Non-pigmented ciliary epithelial cell (primary cell): Measurements from ENCODE around the gene PDE6H.

Experiments used
- DNase-seq: peaks from one replicate; pipeline ENCODE4 v3.0.0-alpha.2; 2010; ENCODE audit warnings: low read depth

The PDE6H gene

DNA sequence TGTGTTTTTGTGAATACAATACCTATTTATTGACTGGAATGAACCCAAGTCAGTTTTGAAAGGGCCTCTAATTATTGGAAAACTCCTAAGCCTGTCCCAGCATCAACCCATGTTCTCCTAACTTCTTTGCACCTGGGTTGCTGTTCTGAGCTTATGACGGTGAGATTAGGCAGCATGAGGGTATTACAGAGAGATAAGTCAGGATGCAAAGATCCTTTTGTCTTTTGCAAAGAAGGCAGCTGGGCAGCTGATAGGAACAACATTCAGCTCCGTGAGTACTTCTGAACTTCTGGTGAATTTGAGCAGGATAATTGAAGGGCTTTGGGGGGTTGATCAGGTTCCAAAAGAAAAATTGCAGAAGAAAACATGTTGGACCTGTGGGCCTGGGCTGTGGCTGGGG is at the start of gene PDE6H:
PDE6H (plus strand) TSS at position 227 of the 400 bp plus-strand sequence. CDS start 4,971 bp downstream, outside the sequence.
- DNase-seq = no peak

DNA sequence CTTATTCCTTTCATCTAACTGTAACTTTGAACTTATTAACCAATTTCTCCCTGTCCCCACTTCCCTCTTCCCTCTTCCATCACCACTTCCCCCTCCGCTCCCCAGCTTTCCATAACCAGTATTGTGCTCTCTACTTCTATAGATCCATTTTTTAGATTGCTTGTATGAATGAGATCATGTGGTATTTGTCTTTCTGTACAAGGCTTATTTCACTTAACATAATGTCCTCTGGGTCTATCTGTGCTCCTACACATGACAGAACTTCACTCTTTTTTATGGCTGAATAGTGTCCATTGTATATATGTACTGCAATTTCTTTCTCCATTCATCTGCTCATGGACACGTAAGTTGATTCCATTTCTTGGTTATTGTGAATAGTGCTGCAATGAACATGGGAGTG is 48.9 kb upstream of the PDE6H start:
- no peak for DNase-seq

DNA sequence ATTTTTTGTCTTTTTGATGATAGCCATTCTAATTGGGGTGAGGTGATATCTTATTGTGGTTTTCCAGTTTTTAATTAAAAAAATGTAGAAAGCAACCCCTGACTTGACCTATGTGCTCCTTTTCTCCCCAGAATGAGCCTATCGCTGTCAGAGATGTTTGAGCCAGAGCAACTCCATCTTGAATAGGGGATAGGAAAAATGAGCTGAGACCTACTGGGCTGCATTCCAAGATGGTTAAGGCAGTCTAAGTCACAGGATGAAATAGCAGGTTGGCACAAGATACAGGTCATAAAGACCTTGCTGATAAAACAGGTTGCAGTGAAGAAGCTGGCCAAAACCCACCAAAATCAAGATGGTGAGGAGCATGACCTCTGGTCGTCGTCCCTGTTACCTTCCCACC is 48.3 kb upstream of the PDE6H start:
- DNase-seq = no peak

DNA sequence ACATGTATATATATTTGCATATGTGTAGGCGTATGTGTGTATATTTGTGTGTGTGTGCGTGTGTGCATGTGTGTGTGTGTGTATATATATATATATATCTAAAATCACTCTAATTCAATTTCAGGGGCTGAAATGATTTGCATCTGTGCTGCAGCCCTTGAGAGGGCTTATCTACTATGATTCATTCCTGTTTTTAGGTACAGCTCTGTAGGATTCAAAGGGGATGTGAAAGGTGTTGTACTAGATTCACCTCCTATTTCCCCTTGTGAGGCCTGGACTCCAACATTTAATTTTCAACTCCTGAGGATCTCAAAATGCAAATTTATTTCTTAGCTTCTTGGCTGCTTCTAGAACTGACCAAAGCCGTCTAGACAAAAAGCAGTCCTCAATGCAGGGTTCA is 45.6 kb upstream of the PDE6H start:
- DNase-seq = no peak

DNA sequence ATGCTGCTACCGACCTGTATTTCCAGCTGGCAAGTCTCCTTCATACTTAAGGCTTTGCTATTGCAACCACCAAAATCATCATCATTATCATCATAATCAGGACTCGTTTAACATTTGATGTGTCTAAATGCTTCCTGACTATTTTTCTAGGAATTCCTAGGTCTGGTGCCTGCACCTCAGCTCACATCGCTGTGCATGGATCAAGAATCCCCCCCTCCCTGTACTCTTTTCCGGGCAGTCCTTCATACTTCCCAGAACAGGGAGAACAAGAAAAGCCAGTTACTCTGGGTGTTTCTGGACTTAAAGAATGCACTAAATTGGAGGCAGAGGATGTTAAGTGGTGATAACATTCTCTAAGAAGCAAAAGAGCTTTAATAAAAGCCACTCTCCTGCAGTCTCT is 43.9 kb upstream of the PDE6H start:
- DNase-seq = no peak

DNA sequence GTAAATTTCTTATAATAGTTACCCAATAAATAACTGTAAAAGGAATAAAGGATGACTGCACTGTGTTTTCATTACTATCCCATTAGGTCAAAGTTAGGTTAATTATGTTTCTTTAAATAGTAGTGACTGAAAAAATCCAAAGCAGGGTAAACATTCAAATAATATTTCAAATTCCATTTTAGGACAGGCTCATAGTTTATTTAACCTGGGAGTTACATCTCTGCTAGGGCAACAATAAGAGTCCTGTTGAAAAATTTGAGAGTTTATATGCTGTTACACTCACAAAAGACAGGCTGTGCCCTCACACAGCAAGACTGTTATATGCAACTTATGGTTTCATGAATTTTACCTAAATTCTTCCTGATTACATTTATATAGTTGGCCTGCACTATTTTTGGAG is 42.5 kb upstream of the PDE6H start:
- DNase-seq = no peak

DNA sequence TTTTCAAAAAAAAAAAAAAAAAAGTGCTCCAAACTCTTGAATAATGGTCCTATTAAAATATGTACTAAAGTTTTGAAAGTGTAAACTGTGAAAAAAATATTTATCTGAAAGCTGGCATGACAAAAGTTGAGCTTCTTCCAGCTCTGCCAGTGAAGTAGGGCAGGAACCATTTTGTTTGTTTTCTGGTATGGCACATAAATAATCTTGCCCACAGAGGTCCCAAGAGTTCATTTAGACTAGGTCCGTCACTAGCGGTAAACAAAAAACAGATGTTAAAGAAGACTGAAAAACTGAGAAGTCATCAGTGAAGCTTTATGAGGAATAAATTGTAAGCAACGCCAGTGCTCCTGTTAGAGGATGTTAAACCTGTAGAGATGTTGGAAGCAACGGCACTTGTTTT is 41.5 kb upstream of the PDE6H start:
- no peak for DNase-seq

DNA sequence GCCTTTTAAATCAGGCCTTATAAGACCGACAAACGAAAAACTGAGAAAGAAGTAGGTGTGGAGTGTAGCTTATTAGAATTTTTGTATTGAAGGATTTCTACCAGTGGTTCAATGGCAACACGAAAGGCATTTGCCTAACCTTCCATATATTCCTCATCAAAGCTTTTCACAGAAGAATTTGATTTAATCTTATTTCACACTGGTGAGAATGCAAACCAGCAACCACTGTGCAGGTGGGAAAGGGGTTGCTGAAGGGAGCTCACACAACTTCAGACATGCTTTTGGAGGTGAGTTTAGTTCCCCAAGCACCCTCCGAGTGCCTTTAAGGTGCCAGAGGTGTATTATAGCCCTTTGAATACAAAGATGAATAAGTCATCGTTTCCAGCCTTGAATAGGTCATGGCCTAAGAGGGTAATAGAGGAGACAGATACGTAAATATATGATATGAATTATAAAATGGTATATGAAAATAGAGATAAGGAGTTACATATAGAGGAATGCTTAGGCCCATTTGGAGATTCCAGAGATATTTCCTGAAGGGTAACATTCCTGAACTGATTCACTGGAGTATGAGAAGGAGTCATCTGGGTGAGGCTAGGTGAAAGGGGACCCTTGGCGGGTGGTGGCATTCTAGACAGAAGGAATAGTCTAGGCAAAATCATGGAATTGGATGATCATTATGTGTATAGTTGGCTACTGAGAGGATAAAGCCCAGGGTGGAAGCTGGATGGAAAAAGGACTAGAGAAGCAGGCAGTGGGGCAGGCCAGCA is 40.9 kb upstream of the PDE6H start:
- DNase-seq = no peak

DNA sequence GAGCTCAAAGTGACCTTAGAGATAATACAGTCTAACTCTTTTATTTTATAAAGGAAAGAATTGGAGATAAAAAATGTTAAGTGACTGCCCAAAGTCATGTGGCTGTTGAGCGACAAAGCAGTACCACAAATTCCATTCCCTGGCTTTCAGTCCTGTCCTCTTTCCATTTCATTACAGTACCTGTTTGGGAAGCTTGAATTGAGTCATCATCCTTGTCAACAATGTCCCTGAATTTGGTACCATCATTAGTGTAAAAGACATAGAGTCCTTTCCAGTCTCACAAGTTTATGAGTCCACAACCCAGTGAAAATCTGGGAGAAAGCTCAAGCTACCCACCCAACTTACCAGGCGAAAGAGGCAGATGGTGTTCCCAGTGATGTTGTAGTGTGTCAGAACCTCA is 38.3 kb upstream of the PDE6H start:
- no peak for DNase-seq

DNA sequence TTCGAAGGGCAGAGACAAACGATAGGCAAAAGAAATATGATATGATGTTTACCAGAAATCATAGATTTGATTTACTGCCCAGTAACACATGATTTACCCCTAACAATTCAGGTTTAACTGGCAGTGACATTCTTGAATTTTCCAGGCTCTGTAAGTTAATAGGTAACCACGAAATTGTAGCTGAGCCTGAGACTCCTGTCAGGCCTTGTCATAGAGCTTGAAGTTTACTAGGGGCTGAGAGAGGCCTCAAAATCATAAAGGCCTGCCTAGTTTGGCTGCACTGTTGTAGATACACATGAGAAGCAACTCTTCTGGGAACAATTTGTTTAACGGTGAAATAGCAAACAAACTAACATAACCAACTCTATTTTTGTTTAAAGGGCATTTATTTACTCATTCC is 37.8 kb upstream of the PDE6H start:
- no peak for DNase-seq

DNA sequence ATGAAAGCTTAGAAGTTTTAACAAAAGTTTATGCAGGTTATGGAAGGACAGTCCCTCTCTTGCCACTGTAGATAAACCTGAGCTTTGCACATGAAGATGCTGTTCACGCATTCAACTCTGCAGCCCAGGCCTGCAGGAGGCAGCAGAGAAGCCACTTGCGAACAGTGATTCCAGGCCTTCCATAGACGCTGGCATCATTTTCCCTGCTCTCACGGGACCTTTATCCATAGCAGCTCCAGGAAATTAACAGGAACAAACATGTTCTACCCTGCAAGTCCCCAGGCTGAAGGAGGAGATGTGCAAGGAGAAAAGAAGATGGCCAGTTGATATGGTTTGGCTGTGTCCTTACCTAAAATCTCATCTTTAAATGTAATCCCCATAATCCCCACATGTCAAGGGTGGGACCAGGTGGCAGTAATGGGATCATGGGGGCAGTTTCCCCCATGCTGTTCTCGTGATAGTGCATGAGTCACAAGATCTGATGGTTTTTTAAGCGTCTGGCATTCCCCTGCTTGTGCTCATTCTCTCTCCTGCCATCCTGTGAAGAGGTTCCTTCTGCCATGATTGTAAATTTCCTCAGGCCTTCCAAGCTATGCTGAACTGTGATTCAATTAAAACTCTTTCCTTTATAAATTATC is 36.5 kb upstream of the PDE6H start:
- DNase-seq = no peak

DNA sequence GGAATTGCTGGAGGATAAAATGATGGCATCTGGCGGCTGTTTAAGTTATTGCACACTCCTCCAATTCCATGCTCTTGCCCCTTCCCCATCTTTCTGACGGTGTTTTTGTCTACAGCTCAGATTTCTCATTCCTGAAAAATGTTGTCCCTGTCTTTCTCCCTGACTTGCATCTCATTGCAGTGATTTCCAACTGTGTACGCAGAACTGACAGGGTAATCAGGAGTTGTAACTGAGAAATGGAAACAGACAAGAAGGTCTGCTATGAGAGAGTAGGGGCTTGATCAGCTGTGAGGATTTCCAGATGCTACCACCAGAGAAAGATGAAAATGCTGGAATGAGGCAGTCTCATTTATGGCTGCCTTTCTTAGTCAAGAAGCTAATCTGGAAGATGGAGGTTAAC is 35.8 kb upstream of the PDE6H start:
- no peak for DNase-seq

DNA sequence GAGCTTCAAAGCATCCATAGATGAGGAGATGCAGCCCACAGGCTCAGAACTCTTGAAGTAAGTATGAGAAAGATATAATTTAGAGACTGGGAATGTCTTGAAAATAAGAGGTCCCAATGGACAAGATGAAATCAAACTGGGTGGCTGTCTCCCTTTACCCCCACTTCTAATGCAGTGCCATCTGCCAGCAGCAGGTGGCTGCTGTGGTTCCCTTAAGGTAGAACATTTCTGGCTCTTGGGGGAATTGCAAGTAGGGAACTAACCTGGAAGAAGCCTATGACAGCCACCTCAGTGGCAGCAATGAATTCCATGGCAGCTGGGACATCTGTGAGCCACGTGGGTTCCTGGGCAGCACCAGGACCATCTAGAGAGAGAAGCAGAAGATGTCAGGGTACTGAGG is 35.2 kb upstream of the PDE6H start:
- DNase-seq = no peak

DNA sequence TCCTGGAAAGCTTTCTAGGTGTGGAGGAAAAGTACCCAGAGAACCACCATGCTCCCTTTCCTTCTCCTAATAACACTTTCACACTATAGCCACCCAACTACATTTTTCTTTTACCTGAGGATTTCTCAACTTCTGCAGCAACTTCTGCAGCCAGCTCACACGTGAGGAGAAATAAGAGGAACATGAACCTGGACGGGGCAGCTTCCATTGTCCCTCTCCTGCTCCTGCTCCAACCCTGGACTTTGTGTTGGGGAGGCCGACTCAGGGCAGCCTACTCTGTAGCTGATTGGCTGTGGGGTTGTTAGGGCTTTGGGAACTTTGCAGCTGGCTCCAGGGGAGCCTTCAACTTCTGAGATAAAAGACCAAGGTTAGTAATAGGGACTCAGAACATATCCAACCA is 34.5 kb upstream of the PDE6H start, which contains the start of gene ERP27:
ERP27 (minus strand) TSS at position 237 of the 400 bp plus-strand sequence; CDS start at position 208, 29 bp downstream.
- DNase-seq = no peak

DNA sequence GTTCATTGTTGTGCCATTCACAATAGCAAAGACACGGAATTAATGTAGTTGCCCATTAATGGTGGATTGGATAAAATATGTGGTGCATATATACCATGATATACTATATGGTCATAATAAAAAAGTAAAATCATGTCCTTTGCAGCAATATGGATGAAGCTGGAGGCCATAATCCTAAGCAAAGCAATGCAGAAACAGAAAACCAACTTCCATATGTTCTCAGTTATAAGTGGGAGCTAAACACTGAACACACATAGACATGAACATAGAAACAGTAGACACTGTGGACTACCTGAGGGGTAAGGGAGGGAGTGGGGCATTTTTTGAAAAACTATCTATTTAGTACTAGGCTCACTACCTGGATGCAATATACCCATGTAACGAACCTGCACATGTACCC is 31.5 kb upstream of the PDE6H start:
- DNase-seq = no peak

DNA sequence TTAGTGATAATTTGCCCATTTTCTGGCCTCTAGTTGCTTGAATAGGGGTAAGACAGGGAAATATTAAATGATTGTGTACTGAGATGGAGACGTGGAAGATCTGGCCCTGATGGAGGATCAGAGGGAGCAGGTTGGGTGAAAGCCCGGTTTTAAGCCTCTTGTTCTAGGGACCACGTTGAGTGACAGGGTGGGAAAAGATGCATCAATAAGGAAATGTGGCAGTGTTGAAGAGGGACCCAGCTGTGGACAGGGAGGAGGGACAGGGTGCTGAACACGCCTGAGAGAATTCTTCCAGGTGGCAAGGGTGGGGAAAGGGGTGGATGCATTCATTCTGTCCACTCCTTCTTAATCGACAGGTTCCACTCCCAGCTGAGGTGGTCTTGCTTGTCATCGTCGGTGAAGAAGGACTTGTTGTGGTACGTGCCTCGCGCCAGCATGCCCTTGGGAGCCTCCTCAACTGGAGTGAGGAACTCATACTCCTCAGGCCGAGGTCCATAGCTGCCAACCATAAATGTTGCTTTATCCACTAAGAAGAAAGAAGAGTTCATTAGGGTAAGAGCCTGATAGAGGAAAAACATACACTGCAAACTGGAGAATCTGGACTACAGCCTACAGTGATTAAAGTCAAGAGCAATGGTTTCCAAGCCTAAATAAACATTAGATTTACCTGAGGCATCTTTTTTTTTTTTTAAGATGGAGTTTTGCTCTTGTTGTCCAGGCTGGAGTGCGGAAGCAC is 30.5 kb upstream of the PDE6H start:
- DNase-seq = no peak

DNA sequence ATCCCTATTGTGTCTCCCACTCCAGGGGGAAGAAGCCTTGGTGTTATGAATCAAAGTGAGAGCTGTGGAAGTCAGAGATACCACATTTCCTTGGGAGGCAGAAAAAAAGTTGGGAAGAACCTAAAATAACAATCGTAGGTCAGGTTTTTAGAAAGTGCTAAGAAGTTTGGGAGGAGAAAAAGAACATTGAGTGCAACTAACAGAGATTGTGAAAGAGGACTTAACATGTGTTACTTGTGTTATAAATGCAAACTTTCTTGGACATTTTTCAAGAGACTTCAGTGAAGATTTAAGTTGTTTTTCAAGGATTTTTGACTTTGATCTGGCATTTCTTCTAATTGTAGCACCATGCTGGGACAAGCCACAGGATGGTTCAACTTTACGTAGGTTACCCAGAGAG is 26.7 kb upstream of the PDE6H start:
- DNase-seq = no peak

DNA sequence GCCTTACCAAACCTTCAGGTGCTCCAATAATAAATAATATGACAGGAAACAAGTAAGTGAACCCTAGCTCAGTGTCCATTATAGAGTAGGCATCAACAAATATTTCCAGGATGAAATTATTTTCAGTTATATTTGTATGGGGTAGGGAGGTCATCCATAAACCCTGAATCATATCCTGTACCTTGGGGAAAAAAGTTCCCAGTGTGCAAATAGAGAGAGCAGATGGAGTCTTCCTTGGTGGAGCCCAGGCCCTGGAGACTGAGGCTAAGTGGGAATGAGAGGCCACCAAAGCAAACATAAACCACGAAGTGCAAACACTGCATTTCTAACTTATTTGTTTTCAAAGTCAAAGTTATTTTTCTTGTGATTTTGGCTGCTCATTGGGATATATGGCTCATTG is 26.0 kb upstream of the PDE6H start:
- no peak for DNase-seq

DNA sequence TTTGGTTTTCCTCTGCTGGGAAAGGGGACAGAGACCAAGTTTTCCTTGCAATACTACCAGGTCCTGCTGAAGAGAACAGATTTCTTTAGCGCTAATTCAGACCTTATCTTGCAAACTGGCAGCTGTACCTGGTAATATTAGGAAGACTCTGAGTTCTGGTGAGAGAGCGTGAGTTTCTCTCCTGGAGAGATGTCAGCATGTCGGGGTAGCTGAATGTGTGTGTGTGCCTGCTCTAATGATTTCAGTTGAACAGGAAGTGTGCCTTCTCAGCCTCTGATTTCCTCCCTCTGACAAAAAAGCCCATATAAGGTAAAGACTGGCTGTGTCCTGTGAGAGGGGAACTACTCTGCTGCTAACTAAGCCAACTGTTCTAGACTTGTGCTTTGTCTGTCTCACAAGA is 24.2 kb upstream of the PDE6H start:
- peak; percentile 76 for DNase-seq

DNA sequence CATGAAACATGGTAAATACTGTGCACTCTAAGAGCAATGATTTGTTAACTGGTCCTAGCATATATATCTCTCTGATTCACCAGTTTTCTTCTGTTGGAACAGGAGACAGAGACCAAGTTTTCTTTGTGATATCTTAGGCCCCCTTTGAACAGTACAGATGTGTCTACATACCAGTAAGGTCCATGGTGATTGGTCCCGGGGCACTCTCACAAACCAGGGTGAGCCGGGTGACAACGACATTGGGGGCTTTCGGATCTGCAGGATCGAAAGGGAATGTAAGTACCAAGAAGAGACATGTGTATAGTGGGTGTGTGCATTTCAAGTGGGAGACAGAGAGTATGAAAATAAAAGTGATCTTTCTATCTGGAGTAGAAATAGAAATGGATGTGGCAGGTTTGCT is 23.2 kb upstream of the PDE6H start:
- no peak for DNase-seq

DNA sequence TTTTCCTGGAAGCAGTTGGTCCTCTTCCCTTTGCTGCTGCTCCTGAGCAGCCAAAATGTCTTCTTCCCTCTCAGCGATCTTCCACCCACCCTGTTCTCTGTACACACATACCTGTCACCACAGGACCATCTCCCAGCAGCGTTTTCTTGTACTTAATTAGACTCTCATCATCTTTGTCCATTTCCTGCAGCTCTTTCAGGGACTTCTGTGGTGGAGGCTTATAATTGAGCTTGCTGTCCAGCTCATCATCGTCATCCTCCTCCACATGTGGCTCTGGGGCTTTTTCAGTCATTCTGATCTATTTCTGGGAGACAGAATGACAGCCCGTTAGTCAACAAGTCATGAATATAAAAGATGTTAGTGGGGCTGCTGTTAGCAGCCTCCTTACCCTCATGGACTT is 22.4 kb upstream of the PDE6H start:
- no peak for DNase-seq

DNA sequence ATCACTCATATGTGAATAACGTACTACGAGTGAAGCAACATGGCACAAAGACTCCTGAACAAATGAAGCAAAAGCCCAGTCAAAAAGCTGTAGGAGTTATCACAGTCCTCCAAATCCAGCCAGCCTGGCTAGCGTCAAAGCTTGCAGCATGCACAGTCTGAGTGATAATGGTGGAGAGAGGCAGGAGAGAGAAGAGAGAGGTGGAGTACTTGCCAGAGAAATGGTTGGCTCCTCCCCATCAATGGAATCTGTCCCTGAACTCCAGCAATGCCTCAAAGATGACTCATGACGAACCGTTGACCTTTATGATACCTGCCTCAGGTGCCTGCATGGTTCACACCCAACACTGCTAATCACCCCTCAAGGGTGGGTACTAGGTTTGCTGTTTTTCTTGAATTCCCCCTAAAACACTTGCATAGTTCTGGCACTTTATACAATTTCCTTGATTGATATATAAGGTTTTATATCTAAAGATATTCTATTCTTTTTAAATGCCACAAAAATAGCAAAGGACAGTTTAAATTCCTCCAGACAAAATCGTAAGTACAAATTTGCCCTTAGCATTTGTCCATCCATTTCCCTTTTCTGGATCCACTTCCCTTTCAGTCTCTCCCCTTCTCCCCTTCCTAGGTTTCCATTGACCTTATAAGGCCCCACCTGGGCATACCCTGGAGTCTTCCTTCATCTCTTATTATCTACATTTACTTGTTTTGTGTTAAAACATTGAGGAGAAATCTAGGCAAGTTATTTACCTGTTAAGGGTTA is 21.7 kb upstream of the PDE6H start:
- no peak for DNase-seq
